PC-3 (cell line): Measurements from ENCODE around the gene ARL6IP4.

ENCODE experiments used
- EZH2 ChIP-seq: fragments of 300-600 bp; sonication (generic); IDR thresholded peaks from one replicate; pipeline ENCODE4 v1.6.1; 2017; ENCODE audit warnings: antibody characterized with exemption, mild to moderate bottlenecking, low read length; ENCODE audit not compliant: unreplicated experiment
- EZH2phosphoT487 ChIP-seq: fragments of 300-600 bp; sonication (generic); IDR thresholded peaks from 2 replicates; pipeline ENCODE4 v1.6.1; 2018; ENCODE audit warnings: mild to moderate bottlenecking, antibody characterized with exemption, low read length, borderline replicate concordance
- TF ChIP-seq, protein P1 (sequence below): fragments of 300-600 bp; sonication (generic); conservative IDR thresholded peaks from 2 replicates; pipeline ENCODE4 v1.5.1; 2017; ENCODE audit warnings: antibody characterized with exemption, low read depth, mild to moderate bottlenecking, low read length

DNA sequence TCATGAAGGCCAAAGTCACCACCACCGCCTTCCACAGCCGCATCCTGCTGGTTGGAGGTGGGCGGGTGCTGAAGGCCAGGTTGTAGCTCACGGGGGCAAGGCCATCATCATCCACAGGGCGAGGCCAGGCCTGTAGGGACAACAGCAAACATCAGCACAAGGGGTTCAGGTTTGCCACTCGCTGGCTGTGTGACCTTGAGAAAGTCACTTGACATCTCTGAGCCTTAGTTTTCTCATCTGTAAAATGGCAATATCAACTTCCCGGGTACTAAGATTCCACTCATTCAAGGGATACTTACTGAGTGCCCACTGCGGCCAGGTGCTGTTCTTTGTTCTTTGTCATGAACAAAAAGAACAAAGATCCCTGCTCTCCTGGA is 20.3 kb upstream of the ARL6IP4 start:
- TF ChIP-seq, protein P1, sequence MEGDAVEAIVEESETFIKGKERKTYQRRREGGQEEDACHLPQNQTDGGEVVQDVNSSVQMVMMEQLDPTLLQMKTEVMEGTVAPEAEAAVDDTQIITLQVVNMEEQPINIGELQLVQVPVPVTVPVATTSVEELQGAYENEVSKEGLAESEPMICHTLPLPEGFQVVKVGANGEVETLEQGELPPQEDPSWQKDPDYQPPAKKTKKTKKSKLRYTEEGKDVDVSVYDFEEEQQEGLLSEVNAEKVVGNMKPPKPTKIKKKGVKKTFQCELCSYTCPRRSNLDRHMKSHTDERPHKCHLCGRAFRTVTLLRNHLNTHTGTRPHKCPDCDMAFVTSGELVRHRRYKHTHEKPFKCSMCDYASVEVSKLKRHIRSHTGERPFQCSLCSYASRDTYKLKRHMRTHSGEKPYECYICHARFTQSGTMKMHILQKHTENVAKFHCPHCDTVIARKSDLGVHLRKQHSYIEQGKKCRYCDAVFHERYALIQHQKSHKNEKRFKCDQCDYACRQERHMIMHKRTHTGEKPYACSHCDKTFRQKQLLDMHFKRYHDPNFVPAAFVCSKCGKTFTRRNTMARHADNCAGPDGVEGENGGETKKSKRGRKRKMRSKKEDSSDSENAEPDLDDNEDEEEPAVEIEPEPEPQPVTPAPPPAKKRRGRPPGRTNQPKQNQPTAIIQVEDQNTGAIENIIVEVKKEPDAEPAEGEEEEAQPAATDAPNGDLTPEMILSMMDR: no peak
- no peak for TF ChIP-seq EZH2
- TF ChIP-seq EZH2phosphoT487: no peak
